Measurements from ENCODE around the gene MAP6. TPM values are rescaled to one million over a fixed set of nuclear protein-coding genes. Genes with fewer than 3 reads are reported as not detected.

Gene MAP6
- polyA plus RNA-seq, 3 donors = 7.7 to 10.6 (median 9.5) TPM

GRCh38 chr11:75574698-75575602 is 93.9 kb downstream of the MAP6 start:
- DNase-seq (ENCODE audit: low read depth in 3 of 3, low spot score in 2 of 3) = no peak

- DNase-seq (ENCODE audit: low read depth in 3 of 3, low spot score in 2 of 3) = no peak
Observed at GRCh38 chr11:75572744-75573143, 96.1 kb downstream of the MAP6 start.

GRCh38 chr11:75571625-75572024 is 97.2 kb downstream of the MAP6 start:
- no peak for DNase-seq (ENCODE audit: low read depth in 3 of 3, low spot score in 2 of 3)

- no peak for DNase-seq (ENCODE audit: low read depth in 3 of 3, low spot score in 2 of 3)
Observed at GRCh38 chr11:75570559-75571139, 98.2 kb downstream of the MAP6 start.

GRCh38 chr11:75568616-75569219 is 100.1 kb downstream of the MAP6 start:
- DNase-seq (ENCODE audit: low read depth in 3 of 3, low spot score in 2 of 3) = no peak

- DNase-seq (ENCODE audit: low read depth in 3 of 3, low spot score in 2 of 3) = no peak
Observed at GRCh38 chr11:75567971-75568370, 100.9 kb downstream of the MAP6 start.

- no peak for DNase-seq (ENCODE audit: low read depth in 3 of 3, low spot score in 2 of 3)
Observed at GRCh38 chr11:75566763-75567279, 102.0 kb downstream of the MAP6 start.

GRCh38 chr11:75565916-75566762 is 102.7 kb downstream of the MAP6 start:
- no peak for DNase-seq (ENCODE audit: low read depth in 3 of 3, low spot score in 2 of 3)

- no peak for DNase-seq (ENCODE audit: low read depth in 3 of 3, low spot score in 2 of 3)
Observed at GRCh38 chr11:75565221-75565814, 103.5 kb downstream of the MAP6 start.

GRCh38 chr11:75563978-75564552 is 104.8 kb downstream of the MAP6 start:
- DNase-seq (ENCODE audit: low read depth in 3 of 3, low spot score in 2 of 3) = no peak

GRCh38 chr11:75563501-75563977 is 105.3 kb downstream of the MAP6 start:
- DNase-seq (ENCODE audit: low read depth in 3 of 3, low spot score in 2 of 3) = no peak

- no peak for DNase-seq (ENCODE audit: low read depth in 3 of 3, low spot score in 2 of 3)
Observed at GRCh38 chr11:75562836-75563484, 105.9 kb downstream of the MAP6 start.

GRCh38 chr11:75562048-75562835 is 106.6 kb downstream of the MAP6 start, which contains the start of gene SERPINH1:
Gene SERPINH1 (plus strand): TSS chr11:75562253. CDS start chr11:75566350, 4,097 bp downstream.
- peak in 2 of 3 donors; percentile 73 to 75 for DNase-seq (ENCODE audit: low read depth in 3 of 3, low spot score in 2 of 3)

GRCh38 chr11:75561426-75562047 is 107.3 kb downstream of the MAP6 start:
- DNase-seq (ENCODE audit: low read depth in 3 of 3, low spot score in 2 of 3) = no peak

- DNase-seq (ENCODE audit: low read depth in 3 of 3, low spot score in 2 of 3) = no peak
Observed at GRCh38 chr11:75560644-75561043, 108.2 kb downstream of the MAP6 start.

GRCh38 chr11:75558939-75559843 is 109.6 kb downstream of the MAP6 start:
- no peak for DNase-seq (ENCODE audit: low read depth in 3 of 3, low spot score in 2 of 3)
